Neural cell (in vitro differentiated cells): ENCODE data around the gene SH3BP5.

Experiments
- EP300 ChIP-seq: fragments of 450-650 bp; conservative IDR thresholded peaks from 2 replicates; pipeline ENCODE4 v1.6.1; 2014; ENCODE audit warnings: antibody characterized with exemption, mild to moderate bottlenecking, moderate library complexity; ENCODE audit not compliant: poor library complexity, severe bottlenecking
- EZH2 ChIP-seq: fragments of 200-600, 300-800 bp; shearing (Covaris generic), sonication (generic); IDR thresholded peaks from 2 replicates; pipeline ENCODE4 v1.6.1; 2014; ENCODE audit warnings: antibody characterized with exemption, low read length, borderline replicate concordance, mild to moderate bottlenecking; ENCODE audit not compliant: insufficient read depth, poor library complexity, severe bottlenecking
- MXI1 ChIP-seq: fragments of 450-650 bp; conservative IDR thresholded peaks from 2 replicates; pipeline ENCODE4 v1.6.1; 2014; ENCODE audit warnings: antibody characterized with exemption, mild to moderate bottlenecking; ENCODE audit not compliant: poor library complexity, severe bottlenecking
- POLR2AphosphoS5 ChIP-seq: IDR thresholded peaks from 2 replicates; pipeline ENCODE4 v1.6.1; 2012
- RAD21 ChIP-seq: fragments of 450-650 bp; conservative IDR thresholded peaks from 2 replicates; pipeline ENCODE4 v1.6.1; 2014; ENCODE audit warnings: antibody characterized with exemption, mild to moderate bottlenecking, moderate library complexity
- SMC3 ChIP-seq: fragments of 450-650 bp; conservative IDR thresholded peaks from 2 replicates; pipeline ENCODE4 v1.6.1; 2014; ENCODE audit warnings: antibody characterized with exemption, mild to moderate bottlenecking, moderate library complexity; ENCODE audit not compliant: poor library complexity
- TAF1 ChIP-seq: IDR thresholded peaks from 2 replicates; pipeline ENCODE4 v1.6.1; 2012; ENCODE audit warnings: low read depth
- TF ChIP-seq, protein P1 (sequence below): fragments of 450-650 bp; IDR thresholded peaks from 2 replicates; pipeline ENCODE4 v1.5.1; 2014; ENCODE audit warnings: antibody characterized with exemption, mild to moderate bottlenecking, moderate library complexity; ENCODE audit not compliant: poor library complexity, severe bottlenecking
- TF ChIP-seq, protein P2 (sequence below): IDR thresholded peaks from 2 replicates; pipeline ENCODE4 v1.6.1; 2012; ENCODE audit warnings: borderline replicate concordance

DNA sequence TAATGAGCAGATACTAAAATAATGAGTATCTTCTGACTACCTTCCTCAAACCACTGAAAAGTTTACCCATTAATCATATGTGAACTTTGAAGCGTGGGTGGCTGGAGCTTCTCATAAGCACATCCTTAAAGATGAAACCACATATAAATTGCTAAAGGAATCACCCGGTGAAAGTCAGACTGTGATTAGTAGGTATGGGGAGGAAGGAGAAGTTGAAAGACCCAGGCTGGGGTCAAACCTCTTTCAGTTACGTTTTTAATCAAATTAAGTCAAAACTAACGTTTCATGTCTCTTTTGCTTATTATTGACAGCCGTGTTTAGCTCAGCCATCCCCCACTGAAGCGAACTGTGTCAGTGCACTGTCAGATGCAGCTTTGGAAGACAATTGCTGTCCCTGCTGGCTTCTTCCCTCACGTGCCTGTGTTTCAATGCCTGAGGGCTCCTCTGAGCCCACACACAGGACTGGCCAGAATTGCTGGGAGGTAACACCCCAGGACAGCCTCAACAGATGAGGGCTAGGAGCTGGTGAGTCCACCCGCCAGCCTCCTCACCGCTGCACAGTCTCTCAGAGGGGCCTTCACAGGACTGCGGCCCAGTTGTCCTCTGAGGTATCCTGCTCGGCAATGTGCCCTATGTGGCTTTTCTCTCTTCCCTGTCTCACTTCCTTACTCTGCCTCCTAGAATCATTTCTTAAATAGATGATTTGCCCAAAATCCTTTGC is 29.3 kb upstream of the SH3BP5 start:
- no peak for TF ChIP-seq POLR2AphosphoS5
- TF ChIP-seq, protein P1, sequence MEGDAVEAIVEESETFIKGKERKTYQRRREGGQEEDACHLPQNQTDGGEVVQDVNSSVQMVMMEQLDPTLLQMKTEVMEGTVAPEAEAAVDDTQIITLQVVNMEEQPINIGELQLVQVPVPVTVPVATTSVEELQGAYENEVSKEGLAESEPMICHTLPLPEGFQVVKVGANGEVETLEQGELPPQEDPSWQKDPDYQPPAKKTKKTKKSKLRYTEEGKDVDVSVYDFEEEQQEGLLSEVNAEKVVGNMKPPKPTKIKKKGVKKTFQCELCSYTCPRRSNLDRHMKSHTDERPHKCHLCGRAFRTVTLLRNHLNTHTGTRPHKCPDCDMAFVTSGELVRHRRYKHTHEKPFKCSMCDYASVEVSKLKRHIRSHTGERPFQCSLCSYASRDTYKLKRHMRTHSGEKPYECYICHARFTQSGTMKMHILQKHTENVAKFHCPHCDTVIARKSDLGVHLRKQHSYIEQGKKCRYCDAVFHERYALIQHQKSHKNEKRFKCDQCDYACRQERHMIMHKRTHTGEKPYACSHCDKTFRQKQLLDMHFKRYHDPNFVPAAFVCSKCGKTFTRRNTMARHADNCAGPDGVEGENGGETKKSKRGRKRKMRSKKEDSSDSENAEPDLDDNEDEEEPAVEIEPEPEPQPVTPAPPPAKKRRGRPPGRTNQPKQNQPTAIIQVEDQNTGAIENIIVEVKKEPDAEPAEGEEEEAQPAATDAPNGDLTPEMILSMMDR = no peak
- TF ChIP-seq TAF1 = no peak
- TF ChIP-seq, protein P2, sequence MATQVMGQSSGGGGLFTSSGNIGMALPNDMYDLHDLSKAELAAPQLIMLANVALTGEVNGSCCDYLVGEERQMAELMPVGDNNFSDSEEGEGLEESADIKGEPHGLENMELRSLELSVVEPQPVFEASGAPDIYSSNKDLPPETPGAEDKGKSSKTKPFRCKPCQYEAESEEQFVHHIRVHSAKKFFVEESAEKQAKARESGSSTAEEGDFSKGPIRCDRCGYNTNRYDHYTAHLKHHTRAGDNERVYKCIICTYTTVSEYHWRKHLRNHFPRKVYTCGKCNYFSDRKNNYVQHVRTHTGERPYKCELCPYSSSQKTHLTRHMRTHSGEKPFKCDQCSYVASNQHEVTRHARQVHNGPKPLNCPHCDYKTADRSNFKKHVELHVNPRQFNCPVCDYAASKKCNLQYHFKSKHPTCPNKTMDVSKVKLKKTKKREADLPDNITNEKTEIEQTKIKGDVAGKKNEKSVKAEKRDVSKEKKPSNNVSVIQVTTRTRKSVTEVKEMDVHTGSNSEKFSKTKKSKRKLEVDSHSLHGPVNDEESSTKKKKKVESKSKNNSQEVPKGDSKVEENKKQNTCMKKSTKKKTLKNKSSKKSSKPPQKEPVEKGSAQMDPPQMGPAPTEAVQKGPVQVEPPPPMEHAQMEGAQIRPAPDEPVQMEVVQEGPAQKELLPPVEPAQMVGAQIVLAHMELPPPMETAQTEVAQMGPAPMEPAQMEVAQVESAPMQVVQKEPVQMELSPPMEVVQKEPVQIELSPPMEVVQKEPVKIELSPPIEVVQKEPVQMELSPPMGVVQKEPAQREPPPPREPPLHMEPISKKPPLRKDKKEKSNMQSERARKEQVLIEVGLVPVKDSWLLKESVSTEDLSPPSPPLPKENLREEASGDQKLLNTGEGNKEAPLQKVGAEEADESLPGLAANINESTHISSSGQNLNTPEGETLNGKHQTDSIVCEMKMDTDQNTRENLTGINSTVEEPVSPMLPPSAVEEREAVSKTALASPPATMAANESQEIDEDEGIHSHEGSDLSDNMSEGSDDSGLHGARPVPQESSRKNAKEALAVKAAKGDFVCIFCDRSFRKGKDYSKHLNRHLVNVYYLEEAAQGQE = no peak
- TF ChIP-seq EP300 = no peak
- no peak for TF ChIP-seq SMC3
- TF ChIP-seq EZH2 = no peak
- TF ChIP-seq MXI1 = no peak
- no peak for TF ChIP-seq RAD21
